Lower leg skin (tissue), 4 donors: ENCODE results near the gene ZFAND5. TPM values are rescaled to one million over a fixed set of nuclear protein-coding genes. Genes with fewer than 3 reads are reported as not detected.

Experiments
- DNase-seq, 2 donors: peaks; one replicate each; pipeline ENCODE4 v3.0.0-alpha.2; 2019; ENCODE audit warnings: low spot score in 2 of 2
- H3K4me3 ChIP-seq: fragments of 200-600 bp; sonication (generic); 2 replicates; pipeline ENCODE4 v1.5.1; 2017; ENCODE audit warnings: mild to moderate bottlenecking, low read depth; ENCODE audit not compliant: poor library complexity, severe bottlenecking
- CTCF ChIP-seq, 3 donors: fragments of 450-650 bp; IDR thresholded peaks; one replicate each; pipeline ENCODE4 v1.5.1; 2016; ENCODE audit warnings: antibody characterized with exemption in 3 of 3, mild to moderate bottlenecking in 3 of 3, moderate library complexity in 2 of 3
- POLR2A ChIP-seq, 2 donors: fragments of 450-650 bp; IDR thresholded peaks; one replicate each; pipeline ENCODE4 v1.6.1; 2016 to 2017; ENCODE audit warnings: antibody characterized with exemption in 2 of 2, mild to moderate bottlenecking in 1 of 2, moderate library complexity in 1 of 2
- WGBS, 2 donors: methylation state at CpG; one replicate each; pipeline ENCODE4 v1.1.5; 2018; 5-methylcytosine and 5-hydroxymethylcytosine counted together
- intact Hi-C: fragments of 100-400 bp; cut with DNase I; formaldehyde crosslinking; loops from one replicate; pipeline ENCODE4 v1.15.0; 2023; ENCODE audit warnings: low total_unique reads
- total RNA-seq, 4 donors: library from RNA; depleted of rRNA; stranded (reverse); fragments of >200 nt; gene quantifications; one replicate each; pipeline ENCODE4 v1.1.0, GENCODE V29; 2016

Gene ZFAND5
- total RNA-seq, 4 donors from 2014 or later: 99.6 to 305 (median 127) TPM

GRCh38 chr9:72315510-72316311 lies 49.3 kb downstream of the ZFAND5 start:
- peak in 1 of 2 donors; percentile 48 for DNase-seq
- intact Hi-C loops: no loop called here
- no peak overlapping the region for H3K4me3 ChIP-seq
- TF ChIP-seq POLR2A (IDR thresholded peaks at IDR 0.05): no peak
- TF ChIP-seq CTCF (IDR thresholded peaks at IDR 0.05): no peak
- 12 to 15% methylated on average over 10 of the region's 10 CpGs for WGBS, 2 donors

DNA sequence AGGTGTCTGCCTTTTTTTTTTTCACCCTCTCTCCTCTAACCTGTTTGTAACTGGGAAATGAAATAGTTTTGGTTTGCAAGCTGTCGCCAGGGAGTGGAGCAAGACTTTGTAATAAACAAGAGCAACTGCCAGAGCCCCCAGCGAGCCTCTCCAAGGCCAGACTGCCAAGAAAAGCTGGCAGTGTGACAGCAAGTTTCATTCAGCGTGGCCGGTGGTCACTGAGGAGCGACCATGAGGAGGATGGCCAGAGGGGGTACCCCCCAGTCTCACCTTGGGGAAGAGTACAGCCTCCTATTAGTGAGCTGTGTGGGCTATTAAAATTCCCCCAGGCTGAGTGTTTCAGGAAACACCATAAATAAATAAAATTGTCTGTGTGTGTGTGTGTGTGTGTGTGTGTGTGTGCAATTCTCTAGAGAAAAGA lies 49.9 kb downstream of the ZFAND5 start:
- H3K4me3 ChIP-seq: no peak overlapping the region
- 4 to 5% methylated on average over 5 of the region's 5 CpGs for WGBS, 2 donors
- intact Hi-C loops: no loop called here
- DNase-seq: peak; percentile 54 to 90
- TF ChIP-seq CTCF (IDR thresholded peaks at IDR 0.05) (no peak), POLR2A (IDR thresholded peaks at IDR 0.05) (no peak)

- no peak overlapping the region for H3K4me3 ChIP-seq
- TF ChIP-seq CTCF (IDR thresholded peaks at IDR 0.05): no peak
- WGBS, 2 donors: 85 to 92% methylated on average over 3 of the region's 3 CpGs
- no peak for DNase-seq
- intact Hi-C loops: no loop called here
Measured at GRCh38 chr9:72313507-72313906, 51.5 kb downstream of the ZFAND5 start.

DNA sequence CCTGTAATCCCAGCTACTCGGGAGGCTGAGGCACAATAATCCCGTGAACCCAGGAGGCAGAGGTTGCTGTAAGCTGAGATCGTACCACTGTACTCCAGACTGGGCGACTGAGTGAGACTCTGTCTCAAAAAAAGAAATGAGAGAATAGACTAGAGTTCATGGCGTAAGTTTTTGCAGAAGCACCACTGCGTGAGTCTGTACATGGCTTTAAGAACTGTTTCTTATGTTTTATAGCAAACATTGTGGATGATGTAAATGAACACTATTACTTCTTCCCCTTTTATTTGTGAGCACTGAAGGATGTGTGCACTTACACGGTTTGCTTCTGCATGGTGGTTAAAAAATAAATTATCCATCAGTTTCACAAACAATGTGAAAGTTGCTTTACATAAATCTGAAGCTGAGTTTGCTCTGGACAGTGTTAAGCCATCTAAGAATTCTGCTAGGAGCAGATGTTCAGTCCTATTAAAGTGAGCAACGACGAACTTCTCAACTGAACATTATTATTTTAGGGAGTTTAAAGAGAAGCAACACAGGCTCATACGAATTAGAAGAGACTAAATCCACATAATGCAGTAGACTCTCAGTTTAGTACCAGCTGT lies 52.5 kb downstream of the ZFAND5 start:
- TF ChIP-seq POLR2A (IDR thresholded peaks at IDR 0.05): no peak
- no peak for TF ChIP-seq CTCF (IDR thresholded peaks at IDR 0.05)
- WGBS, 2 donors: 73 to 77% methylated on average over 10 of the region's 10 CpGs
- no peak overlapping the region for H3K4me3 ChIP-seq
- intact Hi-C loops: loop anchor here (1.0 kb wide), 1 partner anchor 35 kb away; no protein-coding TSS in a partner anchor
- no peak for DNase-seq

- intact Hi-C loops: no loop called here
- TF ChIP-seq POLR2A (IDR thresholded peaks at IDR 0.05): no peak
- no peak for TF ChIP-seq CTCF (IDR thresholded peaks at IDR 0.05)
- WGBS, 2 donors: 83 to 90% methylated on average over 4 of the region's 4 CpGs
Measured at GRCh38 chr9:72309364-72310133, 55.5 kb downstream of the ZFAND5 start.

More at GRCh38 chr9:72309364-72310133, 55.5 kb downstream of the ZFAND5 start:
- DNase-seq: no peak
- H3K4me3 ChIP-seq: no peak overlapping the region
